Measurements from ENCODE around the gene MYH11.

- TF ChIP-seq POLR2A (IDR thresholded peaks at IDR 0.05) (no peak), CTCF (IDR thresholded peaks at IDR 0.05) (no peak)
Observed at GRCh38 chr16:15899538-15900100, 42.8 kb upstream of the MYH11 start.
